DMS79 treated with DMSO at 0.1 percent for 48 hours (cell line): ENCODE measurements around the gene RECQL5.
A peak's percentile ranks its signal among the peaks of the same experiment; 100 is the strongest.

Experiments
- DNase-seq: peaks from one replicate; lab custom pipeline; 2025; lab: John Stamatoyannopoulos, UW

The RECQL5 gene

GRCh38 chr17:75633486-75634375 lies 33.2 kb downstream of the RECQL5 start:
- DNase-seq, result peak; percentile 78

GRCh38 chr17:75632863-75633485 lies 34.0 kb downstream of the RECQL5 start, which contains the start of gene SMIM5:
Gene SMIM5, plus strand, starts transcription at chr17:75633434. Its CDS starts 6,768 bp downstream, at chr17:75640202.
- DNase-seq, result peak; percentile 25

- no peak for DNase-seq
Measured at GRCh38 chr17:75632428-75632827, 34.5 kb downstream of the RECQL5 start.

GRCh38 chr17:75631353-75631752 lies 35.6 kb downstream of the RECQL5 start:
- DNase-seq, result no peak

GRCh38 chr17:75630071-75630917 lies 36.7 kb downstream of the RECQL5 start:
- no peak for DNase-seq

- no peak for DNase-seq
Measured at GRCh38 chr17:75629157-75629556, 37.8 kb downstream of the RECQL5 start.

GRCh38 chr17:75628425-75628824 lies 38.5 kb downstream of the RECQL5 start:
- DNase-seq, result no peak

- DNase-seq, result no peak
Measured at GRCh38 chr17:75627094-75627493, 39.9 kb downstream of the RECQL5 start.

GRCh38 chr17:75626496-75627038 lies 40.4 kb downstream of the RECQL5 start:
- no peak for DNase-seq

- DNase-seq, result no peak
Measured at GRCh38 chr17:75625813-75626486, 41.0 kb downstream of the RECQL5 start.

- DNase-seq, result no peak
Measured at GRCh38 chr17:75624714-75625345, 42.1 kb downstream of the RECQL5 start.

GRCh38 chr17:75624021-75624420 lies 42.9 kb downstream of the RECQL5 start:
- DNase-seq, result no peak

GRCh38 chr17:75623386-75623785 lies 43.6 kb downstream of the RECQL5 start:
- no peak for DNase-seq

GRCh38 chr17:75622771-75623273 lies 44.1 kb downstream of the RECQL5 start:
- no peak for DNase-seq

- DNase-seq, result no peak
Measured at GRCh38 chr17:75622076-75622475, 44.9 kb downstream of the RECQL5 start.

GRCh38 chr17:75621489-75621888 lies 45.5 kb downstream of the RECQL5 start:
- DNase-seq, result no peak

GRCh38 chr17:75619506-75620431 lies 47.2 kb downstream of the RECQL5 start:
- DNase-seq, result peak; percentile 9

- DNase-seq, result no peak
Measured at GRCh38 chr17:75617675-75618074, 49.3 kb downstream of the RECQL5 start.

- no peak for DNase-seq
Measured at GRCh38 chr17:75617218-75617617, 49.7 kb downstream of the RECQL5 start.
